HepG2 (cell line): ENCODE results near the gene CKLF. TPM values are rescaled to one million over a fixed set of nuclear protein-coding genes. Genes with fewer than 3 reads are reported as not detected.
A peak's percentile ranks its signal among the peaks of the same experiment; 100 is the strongest.

Source experiments
- CENPT ChIP-seq: sonication (generic); formaldehyde crosslinking; IDR thresholded peaks from 2 replicates; pipeline ENCODE4 v1.8.0; 2022; ENCODE audit warnings: low read depth, mild to moderate bottlenecking, moderate library complexity, missing genetic modification reagents
- GLI4 ChIP-seq: sonication (generic); formaldehyde crosslinking; IDR thresholded peaks from 2 replicates; pipeline ENCODE4 v1.5.1; 2020; ENCODE audit warnings: missing genetic modification reagents, mild to moderate bottlenecking, moderate library complexity, borderline replicate concordance
- GMEB1 ChIP-seq: sonication (generic); formaldehyde crosslinking; IDR thresholded peaks from 2 replicates; pipeline ENCODE4 v1.5.1; 2020; ENCODE audit warnings: missing genetic modification reagents, mild to moderate bottlenecking, borderline replicate concordance
- HES4 ChIP-seq: sonication (generic); formaldehyde crosslinking; IDR thresholded peaks from 2 replicates; pipeline ENCODE4 v1.9.0; 2021; ENCODE audit warnings: mild to moderate bottlenecking, missing genetic modification reagents, borderline replicate concordance
- HOXA3 ChIP-seq: sonication (generic); formaldehyde crosslinking; IDR thresholded peaks from 2 replicates; pipeline ENCODE4 v1.5.0; 2020; ENCODE audit warnings: missing genetic modification reagents
- MIER3 ChIP-seq: IDR thresholded peaks from 2 replicates; pipeline ENCODE4 v1.6.1; 2016; ENCODE audit warnings: missing compliant biosample characterization, borderline replicate concordance
- SMAD1 ChIP-seq: sonication (generic); formaldehyde crosslinking; IDR thresholded peaks from 2 replicates; pipeline ENCODE4 v1.4.0; 2020; ENCODE audit warnings: missing genetic modification reagents, low read depth, mild to moderate bottlenecking, borderline replicate concordance
- TARDBP ChIP-seq: sonication (generic); formaldehyde crosslinking; IDR thresholded peaks from 2 replicates; pipeline ENCODE4 v1.8.0; 2022; ENCODE audit warnings: mild to moderate bottlenecking, missing genetic modification reagents
- TEAD3 ChIP-seq: optimal IDR thresholded peaks from 2 replicates; pipeline ENCODE3; 2016; ENCODE audit warnings: borderline replicate concordance
- ZEB1 ChIP-seq: IDR thresholded peaks from 2 replicates; pipeline ENCODE4 v1.6.1; 2012; ENCODE audit warnings: mild to moderate bottlenecking, low read depth, inconsistent platforms; ENCODE audit not compliant: insufficient replicate concordance
- ZNF12 ChIP-seq: sonication (generic); formaldehyde crosslinking; IDR thresholded peaks from 2 replicates; pipeline ENCODE4 v1.5.0; 2020; ENCODE audit warnings: missing genetic modification reagents
- ZNF280B ChIP-seq: sonication (generic); formaldehyde crosslinking; IDR thresholded peaks from 2 replicates; pipeline ENCODE4 v1.5.0; 2020; ENCODE audit warnings: missing genetic modification reagents, mild to moderate bottlenecking, borderline replicate concordance
- ZNF34 ChIP-seq: sonication (generic); formaldehyde crosslinking; IDR thresholded peaks from 2 replicates; pipeline ENCODE4 v1.4.0; 2020; ENCODE audit warnings: mild to moderate bottlenecking, missing genetic modification reagents, borderline replicate concordance
- ZNF567 ChIP-seq: sonication (generic); formaldehyde crosslinking; IDR thresholded peaks from 2 replicates; pipeline ENCODE4 v1.8.1; 2023; ENCODE audit warnings: mild to moderate bottlenecking, missing genetic modification reagents, borderline replicate concordance
- ZNF746 ChIP-seq: sonication (generic); formaldehyde crosslinking; IDR thresholded peaks from 2 replicates; pipeline ENCODE4 v1.8.0; 2022; ENCODE audit warnings: mild to moderate bottlenecking, missing genetic modification reagents
- ZNF772 ChIP-seq: sonication (generic); formaldehyde crosslinking; IDR thresholded peaks from 2 replicates; pipeline ENCODE4 v1.5.0; 2020; ENCODE audit warnings: mild to moderate bottlenecking, missing genetic modification reagents
- polyA plus RNA-seq, 8 experiments: library from polyadenylated mRNA; depleted of rRNA in 3 of 8; stranded (reverse) in 7 of 8; unstranded in 1 of 8; fragments of >200 nt; fragmentation: Illumina TruSeq in 4 of 8; extraction: Trizol in 4 of 8; gene quantifications; 2 replicates each; pipeline versions ENCODE4 v1.2.1 to v1.2.3, GENCODE V29; 2011 to 2016; ENCODE audit warnings: low read depth in 4 of 8, missing spikeins in 1 of 8, mixed read lengths in 1 of 8; ENCODE audit not compliant: insufficient read depth in 1 of 8
- total RNA-seq, 5 experiments: library from RNA; depleted of rRNA; stranded (reverse); fragments of >200 nt; fragmentation: Illumina TruSeq; extraction: Trizol; gene quantifications; 2 replicates each; pipeline ENCODE4 v1.2.3, GENCODE V29; 2016; ENCODE audit warnings: low read depth in 1 of 5
- TF ChIP-seq, protein P1 (sequence below): sonication (generic); formaldehyde crosslinking; IDR thresholded peaks from 2 replicates; pipeline ENCODE4 v1.4.0; 2020; ENCODE audit warnings: mild to moderate bottlenecking, missing genetic modification reagents
- TF ChIP-seq, protein P2 (sequence below): sonication (generic); formaldehyde crosslinking; IDR thresholded peaks from 2 replicates; pipeline ENCODE4 v1.4.0; 2020; ENCODE audit warnings: missing genetic modification reagents, mild to moderate bottlenecking, borderline replicate concordance
- TF ChIP-seq, protein P3 (sequence below): sonication (generic); formaldehyde crosslinking; IDR thresholded peaks from 2 replicates; pipeline ENCODE4 v1.5.0; 2020; ENCODE audit warnings: mild to moderate bottlenecking, missing genetic modification reagents
- TF ChIP-seq, protein P4 (sequence below): sonication (generic); formaldehyde crosslinking; IDR thresholded peaks from 2 replicates; pipeline ENCODE4 v1.5.1; 2020; ENCODE audit warnings: missing genetic modification reagents, mild to moderate bottlenecking, borderline replicate concordance

Gene CKLF
- total and polyA plus RNA-seq, 2 of the 13 experiments (the other 11 are each of a cell fraction or from before 2014, with no cell fraction given), result 120 to 167 TPM

GRCh38 chr16:66516808-66517585, 35.4 kb upstream of the CKLF start (continued):
- TF ChIP-seq HES4 (CRISPR knock-in tag), result no peak
- peak; percentile 85 for TF ChIP-seq TEAD3 (CRISPR knock-in tag)
- no peak; the same call in 1 of the 2 replicates for TF ChIP-seq GLI4 (CRISPR knock-in tag)
- no peak for TF ChIP-seq CENPT (CRISPR knock-in tag)
- TF ChIP-seq ZNF280B (CRISPR knock-in tag), result peak; percentile 87; the same call in 1 of the 2 replicates
- TF ChIP-seq ZNF746 (CRISPR knock-in tag), result peak; percentile 92
- TF ChIP-seq ZNF567 (CRISPR knock-in tag), result no peak; the same call in 1 of the 2 replicates
- TF ChIP-seq, protein P1, sequence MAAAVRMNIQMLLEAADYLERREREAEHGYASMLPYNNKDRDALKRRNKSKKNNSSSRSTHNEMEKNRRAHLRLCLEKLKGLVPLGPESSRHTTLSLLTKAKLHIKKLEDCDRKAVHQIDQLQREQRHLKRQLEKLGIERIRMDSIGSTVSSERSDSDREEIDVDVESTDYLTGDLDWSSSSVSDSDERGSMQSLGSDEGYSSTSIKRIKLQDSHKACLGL (CRISPR knock-in tag), result no peak; the same call in 1 of the 2 replicates
- peak; percentile 98 for TF ChIP-seq MIER3 (CRISPR knock-in tag)
- TF ChIP-seq TARDBP, result peak; percentile 95
- TF ChIP-seq GMEB1 (CRISPR knock-in tag), result peak; percentile 58; the same call in 1 of the 2 replicates
- TF ChIP-seq ZNF772 (CRISPR knock-in tag), result peak; percentile 85
- peak; percentile 91 for TF ChIP-seq HOXA3
- TF ChIP-seq, protein P2, sequence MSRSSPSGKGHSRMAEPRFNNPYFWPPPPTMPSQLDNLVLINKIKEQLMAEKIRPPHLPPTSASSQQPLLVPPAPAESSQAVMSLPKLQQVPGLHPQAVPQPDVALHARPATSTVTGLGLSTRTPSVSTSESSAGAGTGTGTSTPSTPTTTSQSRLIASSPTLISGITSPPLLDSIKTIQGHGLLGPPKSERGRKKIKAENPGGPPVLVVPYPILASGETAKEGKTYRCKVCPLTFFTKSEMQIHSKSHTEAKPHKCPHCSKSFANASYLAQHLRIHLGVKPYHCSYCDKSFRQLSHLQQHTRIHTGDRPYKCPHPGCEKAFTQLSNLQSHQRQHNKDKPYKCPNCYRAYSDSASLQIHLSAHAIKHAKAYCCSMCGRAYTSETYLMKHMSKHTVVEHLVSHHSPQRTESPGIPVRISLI (CRISPR knock-in tag), result peak; percentile 72; the same call in 1 of the 2 replicates
- peak; percentile 66; the same call in 1 of the 2 replicates for TF ChIP-seq ZNF12
- TF ChIP-seq, protein P3, sequence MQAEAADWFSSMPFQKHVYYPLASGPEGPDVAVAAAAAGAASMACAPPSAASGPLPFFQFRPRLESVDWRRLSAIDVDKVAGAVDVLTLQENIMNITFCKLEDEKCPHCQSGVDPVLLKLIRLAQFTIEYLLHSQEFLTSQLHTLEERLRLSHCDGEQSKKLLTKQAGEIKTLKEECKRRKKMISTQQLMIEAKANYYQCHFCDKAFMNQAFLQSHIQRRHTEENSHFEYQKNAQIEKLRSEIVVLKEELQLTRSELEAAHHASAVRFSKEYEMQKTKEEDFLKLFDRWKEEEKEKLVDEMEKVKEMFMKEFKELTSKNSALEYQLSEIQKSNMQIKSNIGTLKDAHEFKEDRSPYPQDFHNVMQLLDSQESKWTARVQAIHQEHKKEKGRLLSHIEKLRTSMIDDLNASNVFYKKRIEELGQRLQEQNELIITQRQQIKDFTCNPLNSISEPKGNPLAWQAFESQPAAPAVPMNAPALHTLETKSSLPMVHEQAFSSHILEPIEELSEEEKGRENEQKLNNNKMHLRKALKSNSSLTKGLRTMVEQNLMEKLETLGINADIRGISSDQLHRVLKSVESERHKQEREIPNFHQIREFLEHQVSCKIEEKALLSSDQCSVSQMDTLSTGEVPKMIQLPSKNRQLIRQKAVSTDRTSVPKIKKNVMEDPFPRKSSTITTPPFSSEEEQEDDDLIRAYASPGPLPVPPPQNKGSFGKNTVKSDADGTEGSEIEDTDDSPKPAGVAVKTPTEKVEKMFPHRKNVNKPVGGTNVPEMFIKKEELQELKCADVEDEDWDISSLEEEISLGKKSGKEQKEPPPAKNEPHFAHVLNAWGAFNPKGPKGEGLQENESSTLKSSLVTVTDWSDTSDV (CRISPR knock-in tag), result no peak
- TF ChIP-seq SMAD1 (CRISPR knock-in tag), result peak; percentile 55; the same call in 1 of the 2 replicates
- TF ChIP-seq, protein P4, sequence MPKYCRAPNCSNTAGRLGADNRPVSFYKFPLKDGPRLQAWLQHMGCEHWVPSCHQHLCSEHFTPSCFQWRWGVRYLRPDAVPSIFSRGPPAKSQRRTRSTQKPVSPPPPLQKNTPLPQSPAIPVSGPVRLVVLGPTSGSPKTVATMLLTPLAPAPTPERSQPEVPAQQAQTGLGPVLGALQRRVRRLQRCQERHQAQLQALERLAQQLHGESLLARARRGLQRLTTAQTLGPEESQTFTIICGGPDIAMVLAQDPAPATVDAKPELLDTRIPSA (CRISPR knock-in tag), result no peak
- no peak for TF ChIP-seq ZNF34
- no peak for TF ChIP-seq ZEB1
